Effector memory CD8-positive, alpha-beta T cell (primary cell): ENCODE results near the gene RASA3.

Experiments used
- ATAC-seq: fragments of 150-1000 bp; cut with Tn5 transposase; replicated peaks from 2 replicates; pipeline ENCODE4 v1.10.0; 2021; ENCODE audit warnings: mild to moderate bottlenecking, moderate library complexity
- DNase-seq, 3 experiments: peaks; one replicate each; pipeline ENCODE4 v3.0.0; 2021
- H3K27ac Mint-ChIP-seq, 2 donors: one replicate each; pipeline ENCODE4 v1.8.0; 2022; ENCODE audit warnings: mild to moderate bottlenecking in 2 of 2, mixed read lengths in 2 of 2, moderate library complexity in 2 of 2
- H3K27me3 Mint-ChIP-seq, 2 donors: one replicate each; pipeline ENCODE4 v1.8.0; 2022; ENCODE audit warnings: mixed read lengths in 2 of 2
- H3K36me3 Mint-ChIP-seq: one replicate; pipeline ENCODE4 v1.8.0; 2022; ENCODE audit warnings: mild to moderate bottlenecking, moderate library complexity, mixed read lengths; ENCODE audit not compliant: insufficient read depth
- H3K4me1 Mint-ChIP-seq, 2 donors: one replicate each; pipeline ENCODE4 v1.8.0; 2022; ENCODE audit warnings: low read depth in 2 of 2, mixed read lengths in 2 of 2
- H3K4me3 Mint-ChIP-seq, 2 donors: one replicate each; pipeline ENCODE4 v1.8.0; 2022; ENCODE audit warnings: mild to moderate bottlenecking in 2 of 2, mixed read lengths in 2 of 2, moderate library complexity in 2 of 2
- H3K9me3 Mint-ChIP-seq, 2 donors: one replicate each; pipeline ENCODE4 v1.8.0; 2022; ENCODE audit warnings: mixed read lengths in 2 of 2

RASA3 gene

GRCh38 chr13:114067381-114067885 is 65.0 kb downstream of the RASA3 start:
- H3K27ac Mint-ChIP-seq, result peak overlapping the region; percentile 96
- peaks cover 63 to 71% of the 10 kb centered on the region in 2 donors for H3K4me1 Mint-ChIP-seq
- DNase-seq, result no peak
- peaks cover 77% of the 10 kb centered on the region for H3K36me3 Mint-ChIP-seq
- H3K4me3 Mint-ChIP-seq, result peak overlapping the region; percentile 82 to 83
- no peaks in the 10 kb centered on the region for H3K9me3 Mint-ChIP-seq
- no peak for ATAC-seq
- H3K27me3 Mint-ChIP-seq, result no peaks in the 10 kb centered on the region

- H3K27ac Mint-ChIP-seq, result peak overlapping the region; percentile 96
- H3K27me3 Mint-ChIP-seq, result no peaks in the 10 kb centered on the region
- H3K4me1 Mint-ChIP-seq, result peaks cover 58 to 66% of the 10 kb centered on the region in 2 donors
- no peak for DNase-seq
- no peaks in the 10 kb centered on the region for H3K9me3 Mint-ChIP-seq
- ATAC-seq, result no peak
- H3K36me3 Mint-ChIP-seq, result peaks cover 77% of the 10 kb centered on the region
- peak overlapping the region; percentile 92 to 93 for H3K4me3 Mint-ChIP-seq
These were observed 65.5 kb downstream of the RASA3 start for GRCh38 chr13:114066956-114067355.

- peaks cover 60 to 65% of the 10 kb centered on the region in 2 donors for H3K4me1 Mint-ChIP-seq
- peak overlapping the region; percentile 92 to 93 for H3K4me3 Mint-ChIP-seq
- DNase-seq, result no peak
- no peaks in the 10 kb centered on the region for H3K27me3 Mint-ChIP-seq
- peak; percentile 20 for ATAC-seq
- peaks cover 77% of the 10 kb centered on the region for H3K36me3 Mint-ChIP-seq
- H3K9me3 Mint-ChIP-seq, result no peaks in the 10 kb centered on the region
- peak overlapping the region; percentile 96 for H3K27ac Mint-ChIP-seq
These were observed 66.3 kb downstream of the RASA3 start for GRCh38 chr13:114065926-114066774.

GRCh38 chr13:114065141-114065925 is 67.1 kb downstream of the RASA3 start:
- ATAC-seq (peak; percentile 72), DNase-seq (peak; percentile 48 to 59 (median 51))
- peaks cover 75% of the 10 kb centered on the region for H3K36me3 Mint-ChIP-seq
- no peaks in the 10 kb centered on the region for H3K9me3 Mint-ChIP-seq
- peaks cover 58 to 62% of the 10 kb centered on the region in 2 donors for H3K4me1 Mint-ChIP-seq
- peak overlapping the region; percentile 96 for H3K27ac Mint-ChIP-seq
- peak overlapping the region; percentile 92 to 93 for H3K4me3 Mint-ChIP-seq
- no peaks in the 10 kb centered on the region for H3K27me3 Mint-ChIP-seq

GRCh38 chr13:114064450-114065140 is 67.8 kb downstream of the RASA3 start:
- peak overlapping the region; percentile 96 for H3K27ac Mint-ChIP-seq
- H3K4me1 Mint-ChIP-seq, result peaks cover 64 to 67% of the 10 kb centered on the region in 2 donors
- H3K36me3 Mint-ChIP-seq, result peaks cover 77% of the 10 kb centered on the region
- no peak for DNase-seq
- no peaks in the 10 kb centered on the region for H3K27me3 Mint-ChIP-seq
- peak overlapping the region; percentile 92 to 93 for H3K4me3 Mint-ChIP-seq
- ATAC-seq, result no peak
- no peaks in the 10 kb centered on the region for H3K9me3 Mint-ChIP-seq

GRCh38 chr13:114063545-114064449 is 68.6 kb downstream of the RASA3 start:
- Mint-ChIP-seq H3K36me3 (peaks cover 80% of the 10 kb centered on the region), H3K27ac (peak overlapping the region; percentile 96), H3K9me3 (no peaks in the 10 kb centered on the region), H3K27me3 (no peaks in the 10 kb centered on the region), H3K4me3 (peak overlapping the region; percentile 92 to 93), H3K4me1 (peaks cover 63% of the 10 kb centered on the region in 2 donors)
- ATAC-seq (peak; percentile 4), DNase-seq (no peak)

- Mint-ChIP-seq H3K4me3 (peak overlapping the region in 1 of 2 donors; percentile 17), H3K9me3 (no peaks in the 10 kb centered on the region), H3K4me1 (peaks cover 52 to 57% of the 10 kb centered on the region in 2 donors), H3K27me3 (no peaks in the 10 kb centered on the region), H3K36me3 (peaks cover 81% of the 10 kb centered on the region), H3K27ac (peak overlapping the region; percentile 31 to 51)
- DNase-seq (no peak), ATAC-seq (no peak)
These were observed 69.7 kb downstream of the RASA3 start for GRCh38 chr13:114062754-114063153.

GRCh38 chr13:114062341-114062740 is 70.1 kb downstream of the RASA3 start:
- Mint-ChIP-seq H3K27ac (peak overlapping the region; percentile 31 to 51), H3K9me3 (no peaks in the 10 kb centered on the region), H3K4me1 (peaks cover 48 to 52% of the 10 kb centered on the region in 2 donors), H3K27me3 (no peaks in the 10 kb centered on the region), H3K36me3 (peaks cover 81% of the 10 kb centered on the region), H3K4me3 (peak overlapping the region in 1 of 2 donors; percentile 17)
- DNase-seq (no peak), ATAC-seq (no peak)

GRCh38 chr13:114061744-114062143 is 70.7 kb downstream of the RASA3 start:
- Mint-ChIP-seq H3K27ac (peak overlapping the region; percentile 46 to 51), H3K9me3 (no peaks in the 10 kb centered on the region), H3K4me3 (peak overlapping the region; percentile 27 to 41), H3K4me1 (peaks cover 46 to 54% of the 10 kb centered on the region in 2 donors), H3K36me3 (peaks cover 82% of the 10 kb centered on the region), H3K27me3 (no peaks in the 10 kb centered on the region)
- DNase-seq, result no peak
- no peak for ATAC-seq

GRCh38 chr13:114061047-114061446 is 71.4 kb downstream of the RASA3 start:
- H3K9me3 Mint-ChIP-seq, result no peaks in the 10 kb centered on the region
- no peaks in the 10 kb centered on the region for H3K27me3 Mint-ChIP-seq
- no peak for DNase-seq
- peaks cover 82% of the 10 kb centered on the region for H3K36me3 Mint-ChIP-seq
- H3K4me3 Mint-ChIP-seq, result peak overlapping the region in 1 of 2 donors; percentile 41
- H3K27ac Mint-ChIP-seq, result peak overlapping the region; percentile 46 to 51
- H3K4me1 Mint-ChIP-seq, result peaks cover 41 to 50% of the 10 kb centered on the region in 2 donors
- ATAC-seq, result no peak

- no peak for ATAC-seq
- Mint-ChIP-seq H3K27ac (peak overlapping the region; percentile 31 to 63), H3K36me3 (peaks cover 82% of the 10 kb centered on the region), H3K9me3 (no peaks in the 10 kb centered on the region), H3K27me3 (no peaks in the 10 kb centered on the region), H3K4me1 (peaks cover 36 to 42% of the 10 kb centered on the region in 2 donors), H3K4me3 (peak overlapping the region in 1 of 2 donors; percentile 43)
- no peak for DNase-seq
These were observed 72.2 kb downstream of the RASA3 start for GRCh38 chr13:114059946-114060860.
